ELR (cell line): ENCODE measurements around the gene MUC2.
"Not testable (repeated sequence)": the region's sequence is repeated elsewhere in the genome, so short reads cannot be mapped to it uniquely, and the experiment has no call there.

Source experiments
- DNase-seq: peaks from one replicate; pipeline ENCODE4 v3.0.0-alpha.2; 2015; ENCODE audit warnings: low read depth

The MUC2 gene

GRCh38 chr11:1106387-1106786 lies 31.7 kb downstream of the MUC2 start:
- no peak for DNase-seq

- DNase-seq: no peak
Measured at GRCh38 chr11:1107316-1108245, 32.9 kb downstream of the MUC2 start.

- no peak for DNase-seq
Measured at GRCh38 chr11:1108246-1108900, 33.7 kb downstream of the MUC2 start.

DNA sequence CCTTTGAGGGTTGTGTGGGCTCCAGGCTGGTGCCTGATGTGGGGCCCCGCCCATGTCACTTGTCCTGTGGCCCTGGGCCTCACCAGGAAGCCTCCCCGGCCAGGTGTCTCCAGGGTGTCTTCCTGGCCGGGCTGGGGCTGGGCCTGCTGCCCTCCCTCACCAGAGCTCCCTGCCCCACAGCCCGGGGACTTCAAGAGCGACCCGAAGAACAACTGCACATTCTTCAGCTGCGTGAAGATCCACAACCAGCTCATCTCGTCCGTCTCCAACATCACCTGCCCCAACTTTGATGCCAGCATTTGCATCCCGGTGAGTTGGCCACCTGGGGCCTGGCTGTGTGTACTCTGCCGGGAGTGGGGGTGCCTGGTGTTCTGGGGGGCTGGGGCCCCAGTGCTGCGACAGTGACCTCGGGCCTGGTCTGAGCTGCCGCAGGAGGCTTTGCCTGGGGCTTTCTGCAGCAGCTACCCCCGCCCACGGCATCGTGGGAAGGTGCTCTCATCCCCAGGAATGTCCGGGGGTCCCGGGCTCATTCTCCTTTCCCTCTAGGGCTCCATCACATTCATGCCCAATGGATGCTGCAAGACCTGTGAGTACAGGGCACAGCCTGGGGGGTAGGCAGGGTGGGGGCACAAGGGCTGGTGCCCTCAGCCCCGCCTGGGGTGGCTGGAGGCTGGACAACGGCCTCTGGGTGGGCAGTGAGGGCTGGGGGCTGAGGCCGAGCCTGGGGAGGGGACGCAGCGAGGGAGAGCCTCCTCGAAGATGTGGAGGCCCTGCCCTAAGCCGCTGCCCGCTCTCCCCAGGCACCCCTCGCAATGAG lies 34.6 kb downstream of the MUC2 start:
- no peak for DNase-seq

- DNase-seq: no peak
Measured at GRCh38 chr11:1109918-1110705, 35.4 kb downstream of the MUC2 start.

DNA sequence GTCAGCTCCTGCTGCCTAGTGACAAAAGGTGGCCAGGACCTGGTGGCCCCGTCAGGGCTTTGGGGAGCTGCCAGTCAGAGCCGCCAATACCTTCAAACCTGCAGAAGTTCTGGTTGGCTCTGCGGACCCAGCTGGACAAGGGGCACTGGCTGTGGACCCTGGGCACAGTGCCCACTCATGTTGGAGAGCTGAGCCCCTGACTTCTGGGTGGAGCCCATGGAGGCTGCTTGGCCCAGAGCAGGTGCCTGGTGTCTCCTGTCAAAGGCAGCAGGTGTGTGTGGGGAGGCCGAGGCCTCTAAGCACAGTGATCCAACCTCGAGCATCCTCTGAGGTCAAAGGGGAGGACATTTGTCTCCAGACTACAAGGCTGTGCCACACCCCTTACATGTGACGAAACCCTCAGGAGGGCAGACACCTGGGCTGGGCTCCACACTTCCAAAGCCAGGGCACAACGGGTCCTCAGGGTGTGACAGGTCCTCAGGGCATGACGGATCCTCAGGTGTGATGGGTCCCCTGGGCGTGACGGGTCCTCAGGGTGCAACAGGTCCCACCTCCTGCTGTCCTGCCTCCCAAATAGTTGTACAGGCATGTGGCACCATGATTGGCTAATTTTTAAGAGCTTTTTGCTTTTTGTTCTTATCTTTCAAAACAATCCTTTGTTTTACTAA lies 37.0 kb downstream of the MUC2 start:
- no peak for DNase-seq

DNA sequence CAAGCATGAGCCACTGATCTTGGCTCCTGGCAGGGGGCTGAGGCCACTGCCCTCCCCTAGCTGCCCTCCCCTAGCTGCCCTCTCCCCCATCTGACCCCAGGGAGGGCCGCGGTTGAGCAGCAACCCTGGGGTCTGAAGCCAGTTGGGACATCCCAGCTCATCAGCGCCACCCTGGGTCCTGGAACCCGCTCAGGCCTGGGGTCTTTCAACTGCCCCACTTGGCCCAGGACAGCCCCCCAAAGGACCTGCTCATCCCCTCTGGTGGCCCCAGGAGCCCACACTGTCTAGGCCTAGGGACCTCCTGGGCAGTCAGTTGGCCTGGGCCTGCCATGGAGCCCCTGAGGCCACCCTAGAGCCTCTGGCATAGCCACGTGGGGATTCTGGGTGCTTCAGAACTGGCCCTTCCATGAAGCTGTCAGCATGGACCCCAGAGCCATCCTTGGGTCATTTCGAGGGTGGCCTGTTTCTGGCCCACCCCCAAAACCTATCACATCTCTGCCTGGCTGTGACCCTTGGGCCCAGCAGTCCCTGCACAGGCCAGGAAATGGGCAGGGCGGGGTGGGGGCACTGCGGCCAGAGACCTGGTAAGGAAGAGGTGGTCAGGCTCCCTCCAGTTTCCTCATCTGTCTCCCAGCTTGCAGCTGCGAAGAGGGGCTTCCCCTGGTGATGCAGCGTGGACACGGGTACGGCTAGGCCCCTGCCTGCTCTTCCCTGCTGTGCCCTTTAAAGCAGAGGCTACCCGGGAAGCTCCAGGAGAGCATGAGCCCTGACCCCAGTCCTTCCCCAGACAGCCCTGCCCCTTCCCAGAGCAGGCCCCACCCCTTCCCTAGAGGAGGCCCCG lies 37.9 kb downstream of the MUC2 start:
- DNase-seq: no peak

DNA sequence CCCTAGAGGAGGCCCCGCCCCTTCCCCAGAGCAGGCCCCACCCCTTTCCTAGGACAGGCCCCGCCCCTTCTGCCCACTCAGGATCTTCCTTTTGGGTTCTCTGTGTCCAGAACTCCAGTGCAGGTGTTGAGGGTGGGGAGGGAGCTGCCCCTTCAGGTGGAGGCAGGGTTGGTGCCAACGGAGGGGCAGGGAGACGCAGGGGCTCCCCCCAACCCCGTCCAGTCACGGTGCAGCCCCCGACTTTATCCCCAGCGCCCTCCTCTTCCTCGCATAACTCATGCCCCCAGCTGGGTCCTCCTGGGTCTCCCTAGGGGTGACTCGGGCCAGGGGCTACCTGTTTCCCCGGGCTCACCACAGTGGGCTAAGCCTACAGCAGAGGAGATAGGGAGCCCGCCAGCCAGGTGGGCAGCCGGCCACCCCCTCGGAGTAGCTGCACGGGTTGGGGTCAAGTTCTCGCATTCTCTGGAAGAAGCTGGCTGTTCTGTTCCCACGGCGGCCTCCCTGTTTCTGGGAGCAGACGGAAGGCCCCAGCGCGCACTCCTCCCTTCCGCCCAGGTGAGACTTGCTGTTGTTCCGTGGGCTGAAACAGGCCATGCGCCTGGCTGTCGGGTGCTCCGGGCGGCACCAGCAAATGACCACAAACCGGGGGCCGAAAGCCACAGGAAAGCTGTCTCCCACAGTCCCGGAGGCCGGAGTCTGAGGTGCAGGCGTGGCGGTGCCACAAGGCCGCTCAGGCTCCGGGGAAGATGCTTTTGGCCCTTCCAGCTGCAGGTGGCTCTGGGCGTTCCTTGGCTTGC lies 38.9 kb downstream of the MUC2 start:
- no peak for DNase-seq

GRCh38 chr11:1115292-1115691 lies 40.6 kb downstream of the MUC2 start:
- not testable (repeated sequence) for DNase-seq

DNA sequence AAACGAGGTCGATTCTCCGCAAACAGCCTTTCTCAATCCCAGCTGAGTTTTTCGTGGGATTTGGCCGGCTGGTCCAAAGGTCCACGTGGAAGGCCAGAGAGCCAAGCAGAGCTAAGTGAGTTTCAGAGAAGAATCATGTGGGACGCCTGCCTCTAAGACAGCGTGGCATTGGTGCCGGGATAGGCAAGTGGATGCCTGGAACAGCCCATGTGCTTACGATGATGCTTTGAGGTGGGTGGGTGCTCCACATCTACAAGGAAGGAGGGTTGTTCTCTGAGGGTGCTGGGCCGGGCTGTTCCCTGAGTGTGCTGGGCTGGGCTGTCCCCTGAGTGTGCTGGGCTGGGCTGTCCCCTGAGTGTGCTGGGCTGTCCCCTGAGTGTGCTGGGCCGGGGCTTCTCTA lies 41.4 kb downstream of the MUC2 start:
- no peak for DNase-seq

- DNase-seq: no peak
Measured at GRCh38 chr11:1116666-1117390, 42.2 kb downstream of the MUC2 start.

DNA sequence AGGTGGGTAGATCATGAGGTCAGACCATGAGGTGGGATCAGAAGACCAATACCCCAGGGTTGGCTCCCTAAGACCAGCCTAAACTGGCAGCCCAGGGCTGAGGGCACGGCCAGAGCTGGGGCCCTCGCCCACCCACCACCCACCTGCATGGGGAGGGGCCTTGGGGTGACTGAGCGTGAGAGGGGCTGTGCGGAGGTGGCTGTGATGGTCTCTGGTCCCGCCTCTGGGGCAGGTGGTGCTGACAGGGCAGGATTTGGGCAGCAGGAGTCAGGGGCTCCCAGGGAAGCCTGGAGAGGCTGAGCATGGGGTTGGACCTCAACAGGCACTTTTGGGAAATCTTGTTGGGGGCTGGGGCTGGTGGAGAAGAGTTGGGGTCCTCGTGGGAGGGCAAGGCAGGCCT lies 43.3 kb downstream of the MUC2 start:
- no peak for DNase-seq

DNA sequence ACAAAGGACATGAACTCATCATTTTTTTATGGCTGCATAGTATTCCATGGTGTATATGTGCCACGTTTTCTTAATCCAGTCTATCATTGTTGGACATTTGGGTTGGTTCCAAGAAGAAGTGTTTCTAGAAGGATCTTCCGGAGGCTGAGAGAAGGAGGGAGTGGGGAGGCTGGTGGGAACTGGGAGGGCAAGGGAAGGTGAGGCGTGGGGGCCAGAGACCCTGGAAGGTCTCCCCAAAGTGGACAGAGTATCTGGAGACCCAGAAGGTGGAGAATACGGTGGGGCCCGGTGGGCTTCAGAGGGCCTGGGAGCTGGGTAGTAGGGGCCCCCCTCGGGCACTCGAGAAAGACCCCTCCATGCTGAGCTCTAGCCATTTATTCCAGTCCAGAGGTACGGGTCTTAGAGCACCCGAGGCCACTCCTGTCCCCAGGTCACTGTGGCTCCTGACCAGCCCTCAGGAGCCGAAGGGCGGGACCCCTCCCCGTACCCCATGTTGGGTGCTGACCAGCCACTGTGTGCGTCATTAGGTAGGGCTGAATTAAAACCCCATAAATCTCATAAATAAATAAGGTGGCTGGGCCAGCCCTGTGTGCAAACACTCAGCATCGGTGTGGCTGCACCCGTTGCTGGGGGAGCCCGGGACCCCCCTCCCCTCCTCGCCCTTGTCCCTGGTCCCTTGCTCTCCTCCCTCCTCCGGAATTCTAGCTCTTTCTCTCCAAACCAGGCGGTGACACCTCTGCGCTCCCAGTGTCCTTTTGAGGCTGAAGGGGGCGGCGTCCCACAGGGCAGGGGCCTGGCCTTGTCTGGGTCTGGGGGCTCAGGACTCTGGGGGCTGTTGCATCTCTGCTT lies 44.3 kb downstream of the MUC2 start:
- DNase-seq: no peak

GRCh38 chr11:1119604-1120146 lies 45.0 kb downstream of the MUC2 start:
- DNase-seq: no peak

DNA sequence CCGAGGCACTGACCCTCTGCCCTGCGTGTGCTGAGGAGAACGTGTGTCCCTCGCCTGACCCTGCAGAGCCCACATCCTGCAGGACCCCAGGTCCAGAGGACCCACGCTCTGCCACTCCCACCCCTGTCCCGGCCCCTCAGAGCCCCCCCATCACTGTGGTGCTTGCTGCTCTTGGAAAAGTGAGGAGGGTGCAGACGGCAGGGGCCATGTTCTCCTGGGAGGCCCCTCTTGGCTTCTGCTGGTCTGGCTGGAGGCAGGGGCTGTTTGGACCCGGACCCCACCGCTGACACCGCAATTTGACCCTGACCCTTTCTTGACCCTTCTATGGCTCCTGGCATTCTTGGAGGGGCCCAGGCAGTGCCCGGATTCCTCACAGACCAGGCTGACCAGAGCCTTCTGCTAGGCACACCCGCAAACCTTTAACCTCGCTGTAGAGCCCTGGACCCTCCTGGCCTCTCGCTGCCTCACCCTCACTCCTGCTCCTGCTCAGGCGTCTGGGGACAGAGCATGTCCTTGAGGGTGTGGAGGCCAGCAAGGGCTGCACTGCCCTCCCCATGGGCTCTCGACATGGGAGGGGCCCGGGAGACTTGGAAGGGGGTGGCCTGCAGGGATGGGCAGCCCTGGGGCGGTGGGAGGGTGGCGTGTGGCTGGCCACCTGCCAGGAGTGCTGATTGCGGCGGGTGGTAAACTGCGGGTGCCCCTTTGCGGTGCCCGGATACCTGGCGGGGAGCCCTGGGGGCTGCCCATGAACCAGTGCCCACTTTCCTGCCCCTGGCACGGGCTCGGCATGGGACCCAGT lies 46.1 kb downstream of the MUC2 start:
- DNase-seq: no peak

GRCh38 chr11:1121331-1121812 lies 46.7 kb downstream of the MUC2 start:
- DNase-seq: no peak
